Thymus (tissue), 11 donors: ENCODE measurements around the gene ELAPOR1. TPM values are rescaled to one million over a fixed set of nuclear protein-coding genes. Genes with fewer than 3 reads are reported as not detected.

Source experiments
- DNase-seq, 9 donors: peaks; one replicate each; pipeline ENCODE4 v3.0.0-alpha.2; 2013; ENCODE audit warnings: low spot score in 9 of 9, low read depth in 6 of 9, missing footprints in 1 of 9
- H3K27ac ChIP-seq, 2 donors: one replicate each; pipeline ENCODE4 v1.5.1; 2013; ENCODE audit warnings: control low read depth in 1 of 2, low read depth in 1 of 2, low read length in 1 of 2, mild to moderate bottlenecking in 1 of 2, moderate library complexity in 1 of 2
- H3K27me3 ChIP-seq, 2 donors: one replicate each; pipeline ENCODE4 v1.5.1; 2013; ENCODE audit warnings: low read length in 1 of 2; ENCODE audit not compliant: control insufficient read depth in 2 of 2, insufficient read depth in 1 of 2
- H3K36me3 ChIP-seq, 2 donors: one replicate each; pipeline ENCODE4 v1.5.1; 2013; ENCODE audit warnings: low read length in 1 of 2, mild to moderate bottlenecking in 1 of 2, moderate library complexity in 1 of 2; ENCODE audit not compliant: control insufficient read depth in 2 of 2, insufficient read depth in 2 of 2
- H3K4me1 ChIP-seq, 2 donors: one replicate each; pipeline ENCODE4 v1.5.1; 2013; ENCODE audit warnings: low read length in 2 of 2; ENCODE audit not compliant: control insufficient read depth in 2 of 2, insufficient read depth in 2 of 2
- H3K4me3 ChIP-seq, 2 donors: one replicate each; pipeline ENCODE4 v1.5.1; 2013; ENCODE audit warnings: low read length in 2 of 2, control low read depth in 1 of 2, mild to moderate bottlenecking in 1 of 2
- H3K9me3 ChIP-seq, 2 donors: one replicate each; pipeline ENCODE4 v1.5.1; 2013; ENCODE audit warnings: low read length in 1 of 2, mild to moderate bottlenecking in 1 of 2; ENCODE audit not compliant: control insufficient read depth in 2 of 2, insufficient read depth in 1 of 2
- WGBS: extraction: QIAGEN DNeasy Blood & Tissue Kit; methylation state at CpG from one replicate; pipeline ENCODE4 v1.1.7; 2013; 5-methylcytosine and 5-hydroxymethylcytosine counted together
- polyA plus RNA-seq: library from polyadenylated mRNA; stranded (reverse); fragments of 200-250 nt; gene quantifications from one replicate; pipeline ENCODE4 v1.2.3, GENCODE V29; 2013
- total RNA-seq: library from RNA; stranded (reverse); fragments of 120-200 nt; gene quantifications from one replicate; pipeline ENCODE4 v1.2.4, GENCODE V29; 2013
- donor health status: healthy.

ELAPOR1 gene
- total and polyA plus RNA-seq, 2 donors, result 1.2 to 1.3 TPM

DNA sequence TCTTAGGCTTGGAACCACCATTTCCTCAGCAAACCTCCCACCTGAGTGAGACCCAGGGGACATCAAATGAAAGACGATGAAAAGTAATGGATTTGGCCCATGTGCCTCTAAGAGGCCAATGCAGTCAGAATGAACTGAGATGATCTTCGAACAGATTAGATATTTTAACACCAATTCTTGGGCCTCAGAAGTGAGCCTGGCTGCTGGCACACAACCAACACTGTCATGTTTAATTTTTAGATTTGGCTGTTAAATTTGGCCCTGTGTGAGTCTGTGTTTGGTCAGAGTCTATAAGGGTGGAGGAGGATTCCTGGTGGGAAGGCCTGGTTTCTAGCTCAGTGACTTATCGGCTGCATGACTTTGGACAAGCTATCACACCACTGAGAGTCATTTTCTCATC is 45.4 kb downstream of the ELAPOR1 start:
- Histone ChIP-seq H3K4me1 (peaks cover 0 to 5% of the 10 kb centered on the region in 2 donors), H3K27me3 (no peaks in the 10 kb centered on the region), H3K36me3 (no peaks in the 10 kb centered on the region), H3K9me3 (no peaks in the 10 kb centered on the region), H3K4me3 (no peak overlapping the region), H3K27ac (no peak overlapping the region)
- no peak for DNase-seq
- 99% methylated on average over 3 of the region's 3 CpGs for WGBS

- H3K4me1 ChIP-seq, result peaks cover 0 to 5% of the 10 kb centered on the region in 2 donors
- DNase-seq, result no peak
- no peaks in the 10 kb centered on the region for H3K36me3 ChIP-seq
- no peak overlapping the region for H3K4me3 ChIP-seq
- no peaks in the 10 kb centered on the region for H3K9me3 ChIP-seq
- no peak overlapping the region for H3K27ac ChIP-seq
- H3K27me3 ChIP-seq, result no peaks in the 10 kb centered on the region
- 95% methylated on average over 7 of the region's 7 CpGs for WGBS
These were observed 46.3 kb downstream of the ELAPOR1 start for GRCh38 chr1:109160071-109160840.

DNA sequence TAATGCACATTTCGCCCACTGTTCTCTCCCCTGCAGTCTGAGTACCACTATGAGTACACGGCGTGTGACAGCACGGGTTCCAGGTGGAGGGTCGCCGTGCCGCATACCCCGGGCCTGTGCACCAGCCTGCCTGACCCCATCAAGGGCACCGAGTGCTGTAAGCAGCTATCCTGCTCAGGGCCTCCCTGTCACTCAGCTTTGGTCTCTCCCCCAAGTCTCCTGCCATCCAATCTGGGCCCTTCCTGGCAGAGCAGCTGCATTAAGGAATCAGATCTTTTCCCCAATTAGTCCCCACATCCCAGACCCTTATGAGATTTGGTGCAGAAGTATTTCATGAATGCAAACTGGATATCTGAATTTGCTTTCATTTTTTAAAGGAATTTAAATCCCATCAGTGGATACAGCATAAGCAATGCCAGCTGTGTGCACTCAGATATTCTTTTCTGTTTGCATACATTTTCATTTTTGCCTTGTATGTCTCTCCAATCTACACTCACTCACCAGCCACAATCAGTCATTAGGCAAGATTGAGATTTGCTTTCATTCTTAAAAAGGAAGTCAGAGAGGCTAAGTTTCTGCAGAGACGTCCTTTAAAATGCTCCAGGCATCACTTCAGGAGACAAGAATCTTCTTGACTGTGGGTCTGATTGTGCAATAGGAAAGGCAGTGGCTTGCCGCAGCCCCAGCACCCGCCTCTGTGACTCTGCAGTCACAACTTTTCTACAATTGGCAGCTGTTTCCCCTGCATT is 48.1 kb downstream of the ELAPOR1 start:
- Histone ChIP-seq H3K27me3 (no peaks in the 10 kb centered on the region), H3K36me3 (no peaks in the 10 kb centered on the region), H3K27ac (no peak overlapping the region), H3K4me3 (no peak overlapping the region), H3K4me1 (peaks cover 0 to 5% of the 10 kb centered on the region in 2 donors), H3K9me3 (no peaks in the 10 kb centered on the region)
- peak in 8 of 9 donors; percentile 5 to 49 (median 12) for DNase-seq
- WGBS, result 67% methylated on average over 12 of the region's 12 CpGs

DNA sequence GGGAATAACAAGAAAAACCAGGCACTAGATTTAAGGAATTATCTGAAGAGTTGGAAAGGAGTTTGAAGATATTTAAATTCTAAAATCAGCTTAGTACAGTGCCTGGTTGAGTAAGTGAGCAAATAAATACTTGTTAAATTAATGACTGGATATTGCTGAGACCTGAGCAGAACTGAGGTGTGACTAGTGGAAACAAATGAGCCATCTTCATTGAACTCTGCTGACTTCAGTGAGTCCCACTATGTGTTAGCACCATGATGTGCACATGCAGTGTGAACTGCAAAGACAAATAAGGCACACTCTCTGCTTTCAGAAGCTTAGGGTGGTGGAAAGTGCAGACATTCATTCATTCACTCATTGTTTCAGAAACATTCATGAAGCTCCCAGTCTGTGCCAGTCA is 48.7 kb downstream of the ELAPOR1 start:
- H3K27ac ChIP-seq, result no peak overlapping the region
- no peak for DNase-seq
- no peaks in the 10 kb centered on the region for H3K36me3 ChIP-seq
- H3K4me3 ChIP-seq, result no peak overlapping the region
- H3K27me3 ChIP-seq, result peaks cover 0 to 3% of the 10 kb centered on the region in 2 donors
- no peaks in the 10 kb centered on the region for H3K9me3 ChIP-seq
- peaks cover 0 to 5% of the 10 kb centered on the region in 2 donors for H3K4me1 ChIP-seq

DNA sequence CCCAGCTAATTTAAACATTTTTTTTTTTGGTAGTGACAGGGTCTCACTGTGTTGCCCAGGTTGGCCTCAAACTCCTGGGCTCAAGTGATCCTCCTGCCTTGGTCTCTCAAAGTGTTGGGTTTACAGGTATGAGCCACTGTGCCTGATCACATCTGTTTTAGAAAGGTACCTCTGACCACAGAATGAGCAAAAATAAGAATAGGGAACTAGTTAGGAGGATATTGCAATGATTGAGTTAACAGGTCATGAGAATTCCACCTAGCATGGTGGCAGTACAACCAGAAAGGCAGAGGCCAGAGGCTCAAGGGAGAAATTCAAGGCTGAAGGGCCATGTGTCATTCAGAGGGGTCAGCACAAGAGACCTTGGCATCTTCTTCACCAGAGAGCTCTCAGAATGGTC is 49.6 kb downstream of the ELAPOR1 start:
- DNase-seq, result no peak
- H3K9me3 ChIP-seq, result no peaks in the 10 kb centered on the region
- no peaks in the 10 kb centered on the region for H3K36me3 ChIP-seq
- peaks cover 0 to 5% of the 10 kb centered on the region in 2 donors for H3K4me1 ChIP-seq
- H3K4me3 ChIP-seq, result no peak overlapping the region
- H3K27me3 ChIP-seq, result peaks cover 0 to 6% of the 10 kb centered on the region in 2 donors
- H3K27ac ChIP-seq, result no peak overlapping the region

Other genes with a start within 250 kb of the ELAPOR1 start
- 28.6 TPM for gene GPSM2, start 237.1 kb upstream of the ELAPOR1 start, total RNA-seq
- gene GPSM2, start 237.1 kb upstream of the ELAPOR1 start, polyA plus RNA-seq, result 5.8 TPM
- 7.9 TPM for gene CLCC1, start 150.6 kb upstream of the ELAPOR1 start, total RNA-seq
- gene CLCC1, start 150.6 kb upstream of the ELAPOR1 start, polyA plus RNA-seq, result 8.9 TPM
- gene WDR47, start 72.0 kb upstream of the ELAPOR1 start, total RNA-seq, result 10.8 TPM
- gene WDR47, start 72.0 kb upstream of the ELAPOR1 start, polyA plus RNA-seq, result 7.8 TPM
- 14.8 TPM for gene TAF13, start 38.1 kb upstream of the ELAPOR1 start, total RNA-seq
- 40.6 TPM for gene TAF13, start 38.1 kb upstream of the ELAPOR1 start, polyA plus RNA-seq
- gene TMEM167B, start 23.4 kb upstream of the ELAPOR1 start, total RNA-seq, result 24.9 TPM
- gene TMEM167B, start 23.4 kb upstream of the ELAPOR1 start, polyA plus RNA-seq, result 30.0 TPM
- 109 TPM for gene SARS1, start 99.8 kb downstream of the ELAPOR1 start, total RNA-seq
- 72.2 TPM for gene SARS1, start 99.8 kb downstream of the ELAPOR1 start, polyA plus RNA-seq
- 1.2 TPM for gene CELSR2, start 135.4 kb downstream of the ELAPOR1 start, total RNA-seq
- gene CELSR2, start 135.4 kb downstream of the ELAPOR1 start, polyA plus RNA-seq, result 2.5 TPM
- 16.6 TPM for gene PSRC1, start 169.0 kb downstream of the ELAPOR1 start, total RNA-seq
- 5.8 TPM for gene PSRC1, start 169.0 kb downstream of the ELAPOR1 start, polyA plus RNA-seq
- 0.09 TPM for gene MYBPHL, start 192.9 kb downstream of the ELAPOR1 start, total RNA-seq
- gene MYBPHL, start 192.9 kb downstream of the ELAPOR1 start, polyA plus RNA-seq, result 0.43 TPM